BJ (cell line): Measurements from ENCODE around the gene SLC43A1. TPM values are rescaled to one million over a fixed set of nuclear protein-coding genes. Genes with fewer than 3 reads are reported as not detected.

ENCODE experiments used
- CTCF ChIA-PET: fragments of 350-600 bp; formaldehyde crosslinking; extraction: SDS; loops from one replicate; lab custom pipeline; 2021; ENCODE audit warnings: antibody characterized with exemption, inconsistent platforms; lab: Yijun Ruan, JAX
- POLR2A ChIA-PET: fragments of 300-600 bp; sonication (Branson Sonifier 250); formaldehyde crosslinking; extraction: SDS; loops from one replicate; lab custom pipeline; 2021; ENCODE audit warnings: antibody characterized with exemption; lab: Charles Lee
- DNase-seq: peaks from one replicate; pipeline ENCODE4 v3.0.0-alpha.2; 2011; ENCODE audit warnings: low read depth
- H3K27me3 ChIP-seq: 2 replicates; pipeline ENCODE4 v1.6.0; 2011; ENCODE audit warnings: low read length; ENCODE audit not compliant: control insufficient read depth, insufficient read depth
- H3K36me3 ChIP-seq: 2 replicates; pipeline ENCODE4 v1.5.1; 2011; ENCODE audit warnings: low read length; ENCODE audit not compliant: control insufficient read depth, insufficient read depth
- H3K4me3 ChIP-seq: 2 replicates; pipeline ENCODE4 v1.5.1; 2011; ENCODE audit warnings: low read depth, mild to moderate bottlenecking, control low read depth, low read length
- CTCF ChIP-seq: IDR thresholded peaks from 2 replicates; pipeline ENCODE4 v1.5.1; 2011; ENCODE audit warnings: low read depth, mild to moderate bottlenecking, control low read depth, inconsistent platforms, low read length, moderate library complexity; ENCODE audit not compliant: insufficient read depth
- polyA plus RNA-seq: library from polyadenylated mRNA; depleted of rRNA; stranded (reverse); fragments of >200 nt; gene quantifications from 2 replicates; pipeline ENCODE4 v1.2.3, GENCODE V29; 2011

The SLC43A1 gene
- polyA plus RNA-seq, 1 experiment: 23.4 TPM

GRCh38 chr11:57471496-57471895 is 44.0 kb downstream of the SLC43A1 start:
- peaks cover 7% of the 10 kb centered on the region for H3K27me3 ChIP-seq
- ChIA-PET CTCF (interaction anchor here (0.6 to 5.1 kb wide), 2 partner anchors 9 to 13 kb away, joined by 3 to 68 read pairs; partner anchors contain the start of gene RTN4RL2), POLR2A (no interaction called here)
- no peak overlapping the region for H3K4me3 ChIP-seq
- no peaks in the 10 kb centered on the region for H3K36me3 ChIP-seq
- no peak for DNase-seq
- no peak for TF ChIP-seq CTCF

- CTCF ChIA-PET: interaction anchor here (0.6 to 2.1 kb wide), 2 partner anchors 9 to 11 kb away, joined by 3 to 12 read pairs; partner anchors contain the start of gene RTN4RL2
These were observed 46.2 kb downstream of the SLC43A1 start for GRCh38 chr11:57469268-57469667.

GRCh38 chr11:57468276-57468675 is 47.2 kb downstream of the SLC43A1 start:
- H3K27me3 ChIP-seq: no peaks in the 10 kb centered on the region
- ChIA-PET POLR2A (no interaction called here), CTCF (interaction anchor here (2.1 kb wide), 1 partner anchor 10 kb away, joined by 12 read pairs; no protein-coding TSS in a partner anchor)
- no peak for DNase-seq
- H3K36me3 ChIP-seq: no peaks in the 10 kb centered on the region
- no peak overlapping the region for H3K4me3 ChIP-seq
- no peak for TF ChIP-seq CTCF

More at GRCh38 chr11:57469268-57469667, 46.2 kb downstream of the SLC43A1 start:
- POLR2A ChIA-PET: no interaction called here
- DNase-seq: no peak
- H3K4me3 ChIP-seq: no peak overlapping the region
- H3K27me3 ChIP-seq: no peaks in the 10 kb centered on the region
- no peaks in the 10 kb centered on the region for H3K36me3 ChIP-seq
- no peak for TF ChIP-seq CTCF

GRCh38 chr11:57467508-57468157 is 47.9 kb downstream of the SLC43A1 start:
- Histone ChIP-seq H3K36me3 (no peaks in the 10 kb centered on the region), H3K4me3 (no peak overlapping the region), H3K27me3 (0 out of 2 replicates have a peak, but pooled peaks cover 5% of the 10 kb centered on the region)
- TF ChIP-seq CTCF: no peak
- DNase-seq: no peak
- ChIA-PET POLR2A (no interaction called here), CTCF (interaction anchor here (2.1 kb wide), 1 partner anchor 9 kb away, joined by 12 read pairs; no protein-coding TSS in a partner anchor)

DNA sequence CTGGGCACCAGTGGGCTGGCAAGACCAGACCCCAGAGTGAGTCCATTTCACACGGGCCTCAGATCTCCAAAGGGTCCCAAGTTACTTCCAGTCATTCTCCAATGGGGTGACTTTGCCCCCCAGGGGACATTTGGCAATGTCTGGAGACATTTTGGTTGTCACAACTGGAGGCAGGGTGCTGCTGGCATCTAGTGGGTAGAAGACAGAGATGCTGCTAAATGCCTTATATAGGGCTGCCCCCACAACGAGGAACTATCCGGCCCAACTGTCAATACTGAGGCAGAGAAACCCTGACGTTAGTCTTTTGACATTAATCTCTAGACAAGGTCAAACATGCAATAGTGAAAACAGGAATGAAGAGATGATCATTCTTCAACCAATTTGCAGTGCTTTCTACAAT is 48.8 kb downstream of the SLC43A1 start:
- Histone ChIP-seq H3K27me3 (peaks cover 5% of the 10 kb centered on the region; the same call in 1 of the 2 replicates), H3K4me3 (no peak overlapping the region), H3K36me3 (no peaks in the 10 kb centered on the region)
- ChIA-PET POLR2A (no interaction called here), CTCF (interaction anchor here (12.8 kb wide), 1 partner anchor 14 kb away, joined by 188 read pairs; no protein-coding TSS in a partner anchor)
- TF ChIP-seq CTCF: no peak
- no peak for DNase-seq
